Testis (tissue), 3 donors: ENCODE data around the gene FA2H. TPM values are rescaled to one million over a fixed set of nuclear protein-coding genes. Genes with fewer than 3 reads are reported as not detected.
"Not testable (repeated sequence)": the region's sequence is repeated elsewhere in the genome, so short reads cannot be mapped to it uniquely, and the experiment has no call there.

Source experiments
- DNase-seq: peaks from one replicate; pipeline ENCODE4 v3.0.0-alpha.2; 2019
- H3K27ac ChIP-seq, 2 donors: fragments of 200-600 bp; sonication (generic); one replicate each; pipeline ENCODE4 v1.5.1; 2019
- H3K27me3 ChIP-seq: fragments of 200-600 bp; sonication (generic); one replicate; pipeline ENCODE4 v1.5.1; 2019
- H3K36me3 ChIP-seq: fragments of 200-600 bp; sonication (generic); one replicate; pipeline ENCODE4 v1.5.1; 2017; ENCODE audit warnings: low read depth; ENCODE audit errors: missing control alignments
- H3K4me1 ChIP-seq: fragments of 200-600 bp; sonication (generic); one replicate; pipeline ENCODE4 v1.5.1; 2019
- H3K4me3 ChIP-seq, 2 donors: fragments of 200-600 bp; sonication (generic); one replicate each; pipeline ENCODE4 v1.5.1; 2017 to 2019
- H3K9me3 ChIP-seq: fragments of 200-600 bp; sonication (generic); one replicate; pipeline ENCODE4 v1.5.1; 2017
- POLR2A ChIP-seq: fragments of 450-650 bp; IDR thresholded peaks from one replicate; pipeline ENCODE4 v1.6.1; 2017; ENCODE audit warnings: antibody characterized with exemption, mild to moderate bottlenecking, moderate library complexity
- WGBS, 2 donors: methylation state at CpG; one replicate each; pipeline ENCODE4 v1.1.5; 2018; 5-methylcytosine and 5-hydroxymethylcytosine counted together
- intact Hi-C: fragments of 100-400 bp; cut with DNase I; formaldehyde crosslinking; loops from one replicate; pipeline ENCODE4 v1.15.1; 2023; ENCODE audit warnings: low total_unique reads
- polyA plus RNA-seq: library from polyadenylated mRNA; stranded (reverse); fragments of 350-450 nt; fragmentation: Illumina TruSeq; extraction: RNeasy Lipid Tissue Mini Kit (QIAGEN cat#74804); gene quantifications from one replicate; pipeline ENCODE4 v1.2.3, GENCODE V29; 2014; ENCODE audit warnings: low read depth, low replicate concordance; ENCODE audit not compliant: insufficient read depth
- total RNA-seq, 2 donors: library from RNA; depleted of rRNA; stranded (reverse); fragments of >200 nt; gene quantifications; one replicate each; pipeline ENCODE4 v1.2.3, GENCODE V29; 2016
- TF ChIP-seq, protein P1 (sequence below), 3 experiments: fragments of 450-650 bp in 2 of 3; fragments of 200-600 bp in 1 of 3; sonication (generic) in 1 of 3; IDR thresholded peaks; one replicate each; pipeline ENCODE4 v1.5.1; 2016 to 2019; ENCODE audit warnings: antibody characterized with exemption in 3 of 3, mild to moderate bottlenecking in 2 of 3, moderate library complexity in 1 of 3

The FA2H gene
- total and polyA plus RNA-seq, 3 donors from 2014 or later = 3.0 to 7.8 (median 5.9) TPM

DNA sequence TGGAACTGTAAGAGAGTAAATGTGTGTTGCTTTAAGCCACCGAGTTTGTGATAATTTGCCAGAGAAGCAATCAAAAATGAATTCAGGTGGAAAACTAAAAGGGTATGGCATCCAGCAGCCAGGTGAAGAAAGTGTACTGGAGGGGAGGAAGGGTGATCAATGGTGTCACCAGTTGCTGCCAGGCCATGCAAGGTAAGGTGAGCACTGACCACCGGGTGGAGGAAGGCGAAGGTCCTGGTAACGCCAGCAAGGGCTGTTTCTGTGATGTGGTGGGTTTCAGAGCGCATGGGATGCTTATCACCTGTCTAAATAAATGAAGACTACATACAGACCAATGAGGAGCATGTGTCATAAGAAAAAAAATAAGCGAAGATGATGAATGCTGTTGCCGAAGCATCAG, 6.9 kb downstream of the FA2H start:
- Histone ChIP-seq H3K36me3 (no peaks in the 10 kb centered on the region), H3K4me1 (no peaks in the 10 kb centered on the region), H3K9me3 (no peaks in the 10 kb centered on the region), H3K27me3 (no peaks in the 10 kb centered on the region), H3K4me3 (no peak overlapping the region), H3K27ac (no peak overlapping the region)
- intact Hi-C loops = no loop called here
- 81 to 84% methylated on average over 7 of the region's 7 CpGs for WGBS, 2 donors
- no peak for DNase-seq
- no peak for TF ChIP-seq POLR2A
- TF ChIP-seq, protein P1, sequence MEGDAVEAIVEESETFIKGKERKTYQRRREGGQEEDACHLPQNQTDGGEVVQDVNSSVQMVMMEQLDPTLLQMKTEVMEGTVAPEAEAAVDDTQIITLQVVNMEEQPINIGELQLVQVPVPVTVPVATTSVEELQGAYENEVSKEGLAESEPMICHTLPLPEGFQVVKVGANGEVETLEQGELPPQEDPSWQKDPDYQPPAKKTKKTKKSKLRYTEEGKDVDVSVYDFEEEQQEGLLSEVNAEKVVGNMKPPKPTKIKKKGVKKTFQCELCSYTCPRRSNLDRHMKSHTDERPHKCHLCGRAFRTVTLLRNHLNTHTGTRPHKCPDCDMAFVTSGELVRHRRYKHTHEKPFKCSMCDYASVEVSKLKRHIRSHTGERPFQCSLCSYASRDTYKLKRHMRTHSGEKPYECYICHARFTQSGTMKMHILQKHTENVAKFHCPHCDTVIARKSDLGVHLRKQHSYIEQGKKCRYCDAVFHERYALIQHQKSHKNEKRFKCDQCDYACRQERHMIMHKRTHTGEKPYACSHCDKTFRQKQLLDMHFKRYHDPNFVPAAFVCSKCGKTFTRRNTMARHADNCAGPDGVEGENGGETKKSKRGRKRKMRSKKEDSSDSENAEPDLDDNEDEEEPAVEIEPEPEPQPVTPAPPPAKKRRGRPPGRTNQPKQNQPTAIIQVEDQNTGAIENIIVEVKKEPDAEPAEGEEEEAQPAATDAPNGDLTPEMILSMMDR (IDR thresholded peaks at IDR 0.05) = no peak

DNA sequence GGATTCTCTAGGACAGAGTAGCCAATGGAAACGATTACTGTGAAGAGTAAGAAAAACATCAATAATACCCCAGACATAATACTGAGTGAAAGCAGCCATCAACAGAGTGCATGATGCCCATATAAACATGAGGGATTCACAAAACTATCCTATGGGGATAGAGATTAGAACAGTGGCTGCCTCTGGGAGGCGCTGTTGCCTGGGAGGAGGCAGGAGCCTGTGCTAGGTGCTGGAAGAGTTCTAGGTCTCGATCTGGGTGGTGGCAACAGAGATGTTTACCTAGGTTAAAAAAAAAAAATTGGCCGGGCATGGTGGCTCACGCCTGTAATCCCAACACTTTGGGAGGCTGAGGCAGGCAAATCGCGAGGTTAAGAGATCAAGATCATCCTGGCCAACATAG, 7.9 kb downstream of the FA2H start:
- DNase-seq = no peak
- no peak overlapping the region for H3K4me3 ChIP-seq
- no peak overlapping the region for H3K27ac ChIP-seq
- no peaks in the 10 kb centered on the region for H3K27me3 ChIP-seq
- TF ChIP-seq, protein P1 (IDR thresholded peaks at IDR 0.05) = no peak
- no peak for TF ChIP-seq POLR2A
- no peaks in the 10 kb centered on the region for H3K36me3 ChIP-seq
- no peaks in the 10 kb centered on the region for H3K9me3 ChIP-seq
- intact Hi-C loops = no loop called here
- H3K4me1 ChIP-seq = no peaks in the 10 kb centered on the region
- 86 to 88% methylated on average over 7 of the region's 7 CpGs for WGBS, 2 donors

DNA sequence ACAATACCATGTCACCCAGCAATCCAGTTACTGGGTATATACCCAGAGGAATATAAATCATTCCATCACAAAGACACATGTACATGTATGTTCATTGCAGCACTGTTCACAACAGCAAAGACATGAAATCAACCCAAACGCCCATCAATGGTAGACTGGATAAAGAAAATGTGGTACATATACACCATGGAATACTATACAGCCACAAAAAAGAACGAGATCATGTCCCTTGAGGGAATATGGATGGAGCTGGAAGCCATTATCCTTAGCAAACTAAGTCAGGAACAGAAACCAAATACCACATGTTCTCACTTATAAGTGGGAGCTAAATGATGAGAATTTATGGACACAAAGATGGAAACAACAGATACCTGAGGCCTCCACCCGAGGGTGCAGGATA, 10.4 kb downstream of the FA2H start:
- H3K9me3 ChIP-seq, H3K27ac ChIP-seq, H3K36me3 ChIP-seq, H3K4me1 ChIP-seq, H3K4me3 ChIP-seq, DNase-seq, H3K27me3 ChIP-seq, intact Hi-C loops: not testable (repeated sequence)
- 84% methylated on average over 3 of the region's 3 CpGs for WGBS, 2 donors

DNA sequence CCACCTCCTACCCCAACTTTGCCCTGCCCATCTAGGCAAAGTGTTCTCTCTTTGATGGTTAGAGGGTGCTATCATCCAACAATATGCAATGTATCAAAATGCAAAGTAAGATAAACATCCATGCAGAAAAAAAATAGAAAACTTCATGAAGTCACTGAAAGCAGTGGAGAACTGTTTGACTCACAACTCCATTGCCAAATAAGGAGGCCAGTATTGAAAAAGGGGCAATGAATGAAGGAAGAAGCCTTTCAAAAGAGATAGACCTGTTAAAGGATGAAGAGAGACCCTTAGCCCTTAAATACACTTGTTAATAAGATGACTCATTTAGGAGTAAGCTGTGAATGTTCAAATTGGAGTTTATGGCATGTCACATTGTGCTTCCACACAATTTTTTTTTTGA, 13.0 kb downstream of the FA2H start:
- no peaks in the 10 kb centered on the region for H3K27me3 ChIP-seq
- no peaks in the 10 kb centered on the region for H3K36me3 ChIP-seq
- DNase-seq = no peak
- H3K4me3 ChIP-seq = no peak overlapping the region
- TF ChIP-seq, protein P1 (IDR thresholded peaks at IDR 0.05) = no peak
- TF ChIP-seq POLR2A = no peak
- no peaks in the 10 kb centered on the region for H3K9me3 ChIP-seq
- no peaks in the 10 kb centered on the region for H3K4me1 ChIP-seq
- intact Hi-C loops = no loop called here
- H3K27ac ChIP-seq = no peak overlapping the region

DNA sequence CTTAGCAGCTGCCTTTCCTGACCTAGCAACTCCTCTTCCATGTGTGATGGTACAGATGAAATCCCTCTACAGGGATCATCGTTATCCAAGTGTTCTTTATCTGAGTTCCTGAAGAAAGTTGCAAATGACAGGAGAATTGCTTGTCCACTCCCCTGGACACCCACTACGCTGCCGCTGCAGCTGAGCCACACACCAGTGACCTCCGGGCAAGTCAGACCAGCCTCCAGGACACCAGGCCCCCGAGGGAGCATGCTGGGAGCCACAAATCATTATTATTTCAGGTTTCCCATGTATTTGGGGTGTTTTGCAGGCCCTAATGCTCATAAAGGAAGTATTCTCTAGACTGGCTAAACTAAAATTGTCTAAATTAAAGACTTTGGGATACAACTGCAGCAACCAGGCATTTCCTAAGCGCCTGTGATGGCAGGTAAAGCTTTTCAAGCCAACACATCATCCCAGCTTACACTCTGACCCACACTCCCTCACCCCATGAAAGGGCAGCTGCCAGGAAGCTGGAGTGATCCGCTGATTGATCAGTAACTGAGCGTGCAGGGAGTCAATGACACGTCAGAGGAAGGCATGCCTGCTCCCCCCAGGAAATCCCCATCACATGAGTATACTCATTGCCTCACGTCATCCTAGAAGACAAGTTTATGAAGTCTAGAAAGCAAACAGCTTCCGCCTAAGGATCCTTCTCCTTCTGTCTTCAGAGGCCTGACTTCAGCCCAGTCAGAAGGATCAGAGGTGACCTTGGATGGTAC, 14.4 kb downstream of the FA2H start:
- H3K4me3 ChIP-seq = no peak overlapping the region
- DNase-seq = no peak
- no peaks in the 10 kb centered on the region for H3K36me3 ChIP-seq
- H3K4me1 ChIP-seq = no peaks in the 10 kb centered on the region
- no peak for TF ChIP-seq POLR2A
- TF ChIP-seq, protein P1 (IDR thresholded peaks at IDR 0.05) = no peak
- 70 to 78% methylated on average over 11 of the region's 11 CpGs for WGBS, 2 donors
- no peak overlapping the region for H3K27ac ChIP-seq
- intact Hi-C loops = no loop called here
- no peaks in the 10 kb centered on the region for H3K9me3 ChIP-seq
- no peaks in the 10 kb centered on the region for H3K27me3 ChIP-seq
